GM21619 (cell line): ENCODE measurements around the gene FZR1.

Experiments
- ATAC-seq: cut with Tn5 transposase; IDR thresholded peaks from one replicate; pipeline ENCODE4 v1.9.1; 2021; ENCODE audit not compliant: unreplicated experiment

Gene FZR1

DNA sequence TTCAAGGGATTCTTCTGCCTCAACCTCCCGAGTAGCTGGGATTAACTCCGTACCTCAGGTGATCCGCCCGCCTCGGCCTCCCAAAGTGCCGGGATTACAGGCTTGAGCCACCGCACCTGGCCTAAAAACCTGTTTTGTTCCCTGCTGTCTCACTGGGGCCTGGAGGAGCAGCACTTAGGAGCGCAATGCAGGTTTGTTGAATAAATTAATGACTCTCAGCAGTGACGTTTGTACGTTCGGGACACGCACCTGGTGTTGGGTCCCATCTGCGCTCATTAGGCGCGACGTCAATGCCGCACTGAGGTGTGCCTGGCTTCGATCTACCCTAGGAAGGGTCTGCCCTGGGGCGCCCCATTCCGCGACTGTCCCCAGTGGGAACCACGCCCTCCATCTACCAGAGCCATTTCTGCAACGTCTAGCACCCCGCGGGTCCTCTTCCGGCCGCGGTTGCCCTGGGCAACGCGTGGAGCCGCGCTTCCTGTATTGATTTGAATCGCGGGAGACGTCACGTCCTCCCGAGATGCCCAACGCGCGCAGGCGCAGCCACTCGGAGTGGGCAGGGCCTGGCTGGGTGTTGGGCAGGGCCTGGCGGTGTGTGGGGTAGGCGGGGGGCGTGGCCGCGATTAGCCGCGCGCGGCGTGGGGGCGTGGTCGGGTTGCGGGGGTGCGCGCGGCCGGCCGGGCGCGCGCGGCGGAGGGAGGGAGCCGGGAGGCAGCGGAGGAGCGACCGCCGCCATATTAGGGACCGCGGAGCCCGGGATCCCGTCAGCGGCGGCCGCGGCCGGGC, at the start of gene FZR1:
Gene FZR1 (plus strand): TSS at position 714 of the 786 bp plus-strand sequence. CDS start 16,679 bp downstream, outside the sequence.
- peak; percentile 73 for ATAC-seq

DNA sequence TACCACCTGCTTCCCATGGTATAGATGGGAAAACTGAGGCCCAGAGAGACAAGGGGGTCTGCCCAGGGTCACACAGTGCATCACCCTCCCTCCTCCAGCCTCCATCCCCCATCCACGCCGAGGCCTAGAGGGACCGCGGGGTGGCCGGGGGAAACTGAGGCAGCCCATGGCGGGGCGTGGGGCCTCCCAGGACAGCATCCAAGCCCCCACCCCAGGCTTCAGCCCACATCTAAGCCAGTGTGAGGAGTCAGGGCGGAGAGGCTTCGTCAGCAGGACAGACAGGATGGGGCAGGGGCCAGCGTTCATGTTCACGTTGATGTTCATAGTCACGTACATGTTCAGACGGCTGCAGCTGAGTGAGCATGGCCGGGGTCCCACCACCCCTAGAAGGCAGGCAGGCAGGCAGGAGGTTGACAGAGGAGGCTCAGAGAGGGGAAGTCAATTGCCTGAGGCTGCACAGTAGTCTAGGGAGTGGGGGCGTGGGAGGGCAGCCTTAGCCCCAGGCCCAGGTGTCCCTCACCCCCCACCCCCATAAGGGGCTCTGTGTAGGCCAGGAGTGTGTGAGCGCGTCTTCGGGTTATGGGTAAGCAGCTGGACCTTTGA, 49.1 kb upstream of the FZR1 start:
- no peak for ATAC-seq

DNA sequence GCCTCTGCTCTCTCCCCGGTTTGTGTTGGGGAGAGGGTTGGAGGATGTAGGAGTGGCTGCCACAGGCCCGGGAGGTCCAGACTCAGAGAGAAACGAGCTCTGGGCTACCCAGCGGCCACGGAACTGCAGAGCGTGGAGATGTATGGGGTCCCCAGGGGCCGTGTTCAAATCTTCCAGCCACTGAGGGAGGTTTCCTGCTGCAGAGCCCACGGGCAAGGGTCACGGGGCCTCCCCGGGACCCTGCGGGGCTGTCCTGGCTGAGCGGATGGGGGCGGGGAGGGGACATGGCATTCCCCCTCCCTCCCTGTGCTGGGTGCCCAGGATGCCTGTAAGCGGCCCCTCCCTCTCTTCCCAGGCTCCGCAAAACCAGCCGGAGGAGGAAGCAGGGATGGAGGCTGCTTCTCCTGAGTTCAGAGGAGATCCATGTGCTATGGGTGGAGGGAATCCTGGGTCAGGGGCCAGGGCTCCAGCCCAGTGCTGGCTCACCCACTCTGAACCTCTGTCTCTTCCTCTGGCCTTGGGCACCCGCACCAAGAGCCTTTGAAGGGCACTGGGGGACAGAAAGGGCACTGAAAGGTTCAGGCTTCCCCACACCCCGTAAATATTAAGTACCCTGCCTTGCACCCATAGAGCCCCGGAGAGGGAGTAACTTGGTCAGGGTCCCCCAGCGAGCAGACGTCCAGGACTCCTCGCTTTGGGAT, 48.4 kb upstream of the FZR1 start:
- ATAC-seq = no peak

DNA sequence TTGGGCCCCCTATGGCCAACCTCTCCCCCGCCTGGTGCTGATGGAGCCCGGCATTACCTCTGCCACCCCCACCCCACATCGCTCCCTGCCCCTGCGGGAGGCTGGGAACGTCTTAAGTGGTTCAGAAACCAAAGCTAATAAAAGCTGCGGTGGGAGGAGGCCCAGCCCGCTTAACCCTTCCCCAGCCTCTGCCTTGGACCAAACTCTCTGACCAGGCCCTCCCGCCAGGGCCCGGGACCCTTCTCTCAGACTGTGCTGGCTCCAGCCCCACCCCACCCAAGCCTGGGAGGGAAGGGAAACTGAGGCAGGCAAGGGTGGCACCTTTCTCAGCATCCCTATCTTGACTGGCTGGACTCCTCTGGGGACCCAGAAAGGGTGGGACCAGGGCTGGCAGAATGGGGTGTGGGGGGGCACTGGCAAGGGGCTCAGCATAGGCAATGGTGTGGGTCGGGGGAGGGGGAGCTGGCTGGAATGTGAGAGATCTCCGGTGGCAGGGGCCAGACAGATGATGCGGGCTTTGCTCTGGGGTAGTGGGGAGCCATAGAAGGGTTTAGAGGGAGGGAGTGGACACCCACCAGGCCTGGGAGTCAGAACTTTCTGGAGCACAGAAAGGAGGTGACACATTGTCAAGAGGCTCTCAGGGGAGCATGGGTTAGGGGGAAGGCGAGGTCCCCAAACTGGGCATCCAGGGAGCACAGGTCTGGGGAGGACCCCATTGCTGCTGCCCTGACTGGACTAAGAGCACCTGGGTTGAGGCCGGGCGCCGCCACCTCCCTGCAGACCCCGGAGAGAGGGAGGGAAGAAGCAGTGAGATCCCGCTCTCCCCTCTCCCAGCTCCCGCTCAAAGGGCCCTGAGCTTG, 47.7 kb upstream of the FZR1 start:
- ATAC-seq = no peak

DNA sequence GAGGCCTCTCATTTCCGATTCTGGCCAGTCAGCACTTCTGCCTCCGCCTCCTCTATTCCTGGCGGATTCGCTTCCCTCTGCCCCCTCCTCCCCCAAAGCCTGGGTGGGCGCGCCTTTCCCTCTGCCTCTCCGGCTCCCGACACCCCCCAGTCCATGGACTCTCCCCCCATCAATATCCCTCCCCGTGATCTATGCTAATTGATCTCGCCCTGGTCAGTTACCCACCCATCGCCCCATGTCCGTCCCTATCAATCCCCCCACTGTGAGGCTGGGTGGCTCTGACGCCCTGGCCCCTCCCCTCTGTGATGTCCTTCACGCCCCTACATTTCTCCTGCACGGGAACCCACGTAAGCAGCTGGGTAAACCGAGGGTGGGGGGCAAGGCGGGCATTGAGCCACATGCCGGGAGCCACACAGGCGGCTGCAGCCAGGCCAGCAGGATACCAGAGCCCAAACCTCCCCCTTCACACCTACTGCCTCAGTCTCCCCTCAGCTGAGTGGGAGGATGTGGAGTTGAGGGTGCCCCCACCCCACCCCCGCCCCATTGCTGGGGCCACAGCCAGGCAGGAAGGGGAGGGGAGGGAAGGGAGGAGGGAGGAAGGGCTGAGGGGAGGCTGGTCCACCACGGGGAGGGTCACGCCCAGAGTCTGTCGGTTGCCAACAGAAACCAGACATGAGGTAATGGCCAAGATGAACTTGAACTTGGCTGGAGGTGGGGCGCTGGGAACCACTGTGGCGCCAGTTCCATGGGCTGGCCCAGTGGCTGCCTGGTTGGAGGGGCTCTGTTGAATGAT, 46.8 kb upstream of the FZR1 start:
- no peak for ATAC-seq

DNA sequence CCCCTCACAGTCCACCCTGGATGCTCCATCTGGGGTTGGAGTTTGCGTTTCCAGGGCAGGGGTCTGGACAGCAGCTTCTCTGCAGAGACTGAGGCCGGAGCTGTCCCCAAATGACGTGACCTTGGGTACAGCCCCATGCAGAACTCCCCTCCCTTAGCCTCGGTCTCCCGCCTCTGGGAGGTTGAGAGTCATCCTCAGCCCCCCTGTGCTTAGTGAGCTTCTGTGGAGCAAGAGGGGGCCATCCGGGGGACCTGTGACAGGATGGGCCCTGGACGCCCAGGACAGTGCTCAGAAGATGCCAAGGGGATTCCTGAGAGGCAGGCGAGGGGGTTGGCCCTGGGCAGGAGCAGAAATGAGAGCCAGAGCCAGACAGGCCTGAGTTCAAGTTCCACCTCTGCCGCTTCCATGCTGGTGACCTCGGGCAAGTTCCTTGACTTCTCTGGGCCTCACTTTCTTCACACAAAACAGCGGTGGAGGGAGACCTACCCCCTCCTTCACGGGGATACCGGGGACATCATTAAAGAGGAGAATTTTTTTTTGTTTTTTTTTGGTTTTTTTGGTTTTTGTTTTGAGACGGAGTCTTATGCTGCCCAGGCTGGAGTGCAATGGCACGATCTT, 46.0 kb upstream of the FZR1 start:
- ATAC-seq = no peak

DNA sequence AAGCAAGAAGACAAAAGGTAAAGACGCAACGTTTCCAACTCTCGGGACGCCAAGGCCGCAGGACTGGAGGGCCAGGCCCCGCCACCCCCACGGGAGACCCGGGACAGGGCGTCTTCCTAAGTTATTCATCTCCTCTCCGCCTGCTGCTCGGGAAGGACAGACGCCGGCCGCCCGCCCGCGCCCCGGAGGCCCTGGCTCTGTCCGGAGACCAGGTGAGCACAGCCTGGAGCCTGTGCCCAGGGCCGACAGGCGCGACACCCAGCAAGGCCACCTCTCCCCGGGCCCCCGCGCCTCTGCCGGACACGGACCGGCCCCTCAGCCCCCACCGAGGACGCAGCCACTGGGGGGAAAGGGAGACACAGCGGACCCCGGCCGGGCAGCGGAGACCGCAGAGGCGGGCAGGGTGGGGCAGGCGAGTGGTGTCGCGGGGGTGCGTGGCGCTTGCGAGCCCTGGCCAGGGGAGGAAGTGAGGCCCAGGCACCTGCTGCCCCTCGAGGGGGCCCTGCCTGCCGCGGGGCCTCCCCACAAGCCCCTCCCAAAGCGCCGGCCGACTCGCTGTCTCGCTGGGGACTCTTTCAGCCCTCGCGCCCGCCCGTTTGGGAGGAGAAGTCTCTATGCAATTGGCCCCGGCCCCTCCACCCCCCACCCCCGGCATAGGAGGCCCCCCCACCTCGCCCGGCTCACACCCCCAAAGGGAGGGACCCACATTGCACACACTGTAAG, 43.0 kb upstream of the FZR1 start:
- ATAC-seq = no peak

DNA sequence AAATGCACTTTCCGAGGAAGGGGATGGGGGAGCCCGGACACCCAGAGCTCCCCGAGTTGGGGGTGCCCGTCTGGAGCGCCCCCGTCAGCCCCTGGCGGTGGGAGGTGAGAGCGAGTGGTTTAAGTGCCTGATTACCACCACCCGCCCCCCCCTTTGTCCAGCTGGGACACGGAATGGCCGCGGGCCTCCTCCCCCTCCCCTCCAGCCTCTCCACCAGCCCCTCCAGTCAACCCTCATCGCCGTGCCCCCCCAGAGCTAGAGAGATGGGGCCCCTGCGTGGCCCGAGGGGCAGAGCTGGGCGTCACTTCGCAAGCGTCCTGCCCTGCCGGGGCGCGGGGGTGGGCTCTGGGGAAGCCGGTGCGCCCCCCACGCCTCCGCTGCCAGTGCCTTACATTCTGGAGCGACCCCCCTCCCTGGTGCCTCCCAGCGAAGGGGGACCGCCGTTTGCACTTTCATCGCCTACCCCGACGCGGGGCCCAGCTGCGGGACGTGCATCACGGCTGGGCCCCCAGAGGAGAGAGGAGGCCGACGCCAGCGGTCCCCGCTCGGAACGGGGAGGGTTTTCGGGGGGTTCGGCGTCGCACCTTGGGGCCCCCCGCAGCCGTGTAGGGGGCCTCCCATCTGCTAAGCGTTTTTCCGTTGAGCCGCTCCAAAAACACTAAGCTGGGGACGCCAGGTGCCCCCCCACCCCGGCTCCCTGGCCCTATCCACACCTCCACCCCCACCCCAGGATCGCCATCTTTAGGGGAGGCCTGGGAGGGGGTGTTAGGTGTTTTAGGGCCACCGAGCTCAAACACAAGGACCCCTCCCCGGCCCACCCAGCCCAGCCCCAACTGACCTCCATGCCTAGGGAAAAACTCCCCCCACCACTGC, 42.2 kb upstream of the FZR1 start:
- ATAC-seq = no peak

DNA sequence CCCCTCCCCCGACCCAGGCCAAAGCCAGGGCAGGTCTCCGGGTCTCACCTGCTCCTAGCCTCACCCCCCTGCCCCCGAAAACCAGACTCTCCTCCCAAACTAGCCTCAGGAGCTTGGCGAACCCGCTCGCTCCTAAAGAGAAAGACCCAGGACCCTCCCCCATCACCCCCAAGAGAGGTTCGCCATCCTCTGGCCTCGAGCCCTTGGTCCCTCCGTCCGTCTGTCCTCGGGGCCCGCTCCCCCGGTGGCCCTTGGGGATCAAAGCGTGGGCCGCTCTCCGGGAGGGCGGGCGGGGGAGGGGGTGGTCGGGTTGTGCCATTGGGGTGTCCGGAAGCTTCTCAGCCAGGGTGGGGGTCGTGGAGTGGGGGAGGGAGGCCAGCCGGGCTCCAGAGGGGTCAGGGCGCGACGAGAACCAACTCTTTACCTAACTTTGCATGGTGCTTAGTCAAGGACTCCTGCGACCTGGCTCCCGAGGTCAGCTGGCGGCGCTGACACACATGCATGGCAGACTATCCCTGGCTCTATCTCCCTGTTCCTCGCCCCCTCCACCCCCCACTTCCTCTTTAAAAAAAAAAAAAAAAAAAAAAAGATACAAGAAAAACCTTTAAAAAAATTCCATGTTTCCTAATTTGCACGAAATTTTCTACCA, 41.4 kb upstream of the FZR1 start:
- ATAC-seq = no peak

DNA sequence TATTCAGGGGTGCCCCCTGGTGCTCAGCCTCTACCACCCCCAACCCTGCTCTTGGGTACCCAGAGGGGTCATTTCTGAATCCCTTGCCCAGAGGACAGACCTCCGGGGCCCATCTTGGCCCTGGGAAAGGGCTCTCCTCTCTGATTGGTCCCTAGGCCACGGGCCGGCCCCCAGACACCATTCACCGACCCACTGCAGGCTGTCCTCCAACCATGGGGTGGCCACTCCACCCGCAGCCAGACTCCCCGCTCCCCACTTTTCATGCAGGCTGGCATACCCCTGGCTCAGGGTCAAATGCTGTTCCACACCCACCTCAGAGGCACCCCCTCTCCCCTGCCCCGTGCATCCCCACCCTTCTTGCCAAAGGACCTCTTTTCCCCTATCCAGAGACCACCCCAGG, 40.6 kb upstream of the FZR1 start:
- ATAC-seq = no peak

DNA sequence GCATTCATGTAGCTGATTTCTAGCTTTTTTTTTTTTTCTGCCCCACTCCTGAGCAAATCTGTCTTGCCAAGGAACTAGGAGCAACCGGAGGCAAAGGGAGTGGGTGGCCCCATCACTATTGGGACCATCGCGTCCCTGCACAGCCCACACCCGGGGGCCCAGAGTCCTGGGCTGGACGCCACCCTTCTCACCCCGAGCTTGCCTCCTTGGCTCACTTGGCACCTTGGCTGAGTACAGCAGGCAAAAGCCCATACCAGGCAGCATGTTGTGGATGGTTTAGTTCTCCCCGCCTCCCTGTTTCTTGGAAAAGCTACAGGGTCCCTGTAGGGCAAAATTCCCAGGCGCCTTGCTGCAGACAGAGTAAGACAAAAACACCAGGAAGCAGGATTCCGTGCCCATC, 39.5 kb upstream of the FZR1 start:
- ATAC-seq = no peak

DNA sequence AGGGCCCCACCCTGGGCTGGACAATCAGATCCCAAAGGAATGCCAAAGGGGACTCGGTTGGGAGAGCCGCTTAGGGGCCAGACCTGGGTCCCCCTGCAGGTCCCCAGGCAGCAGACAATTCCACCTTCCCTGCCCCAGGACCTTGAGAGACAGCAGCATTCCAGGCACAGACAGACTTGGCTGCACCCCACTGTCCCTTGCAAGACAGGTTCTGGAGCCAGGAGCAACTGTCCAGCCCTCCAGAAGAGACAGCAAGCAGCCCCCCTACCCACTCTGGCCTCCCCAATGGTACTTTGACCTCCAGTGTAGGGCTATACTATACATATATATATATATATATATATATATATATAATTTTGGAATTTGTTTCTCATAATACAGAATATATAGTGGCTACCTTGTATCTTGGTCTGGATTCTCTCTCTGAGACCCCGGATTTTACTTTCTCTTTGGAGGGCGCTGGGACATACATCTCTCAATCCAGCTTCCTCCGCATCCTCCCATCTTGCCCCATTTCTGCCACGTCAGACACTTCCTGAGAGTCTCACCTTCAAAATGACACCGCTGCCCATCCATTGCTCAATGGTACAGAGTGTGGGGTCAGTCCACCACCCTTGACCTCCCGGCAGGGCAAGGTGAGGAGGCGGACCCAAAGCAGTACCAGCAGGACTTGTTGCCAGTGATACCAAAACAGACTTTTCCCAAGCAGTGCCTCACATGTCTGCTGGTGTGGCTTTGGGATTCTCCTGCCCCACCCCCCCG, 38.5 kb upstream of the FZR1 start:
- no peak for ATAC-seq

DNA sequence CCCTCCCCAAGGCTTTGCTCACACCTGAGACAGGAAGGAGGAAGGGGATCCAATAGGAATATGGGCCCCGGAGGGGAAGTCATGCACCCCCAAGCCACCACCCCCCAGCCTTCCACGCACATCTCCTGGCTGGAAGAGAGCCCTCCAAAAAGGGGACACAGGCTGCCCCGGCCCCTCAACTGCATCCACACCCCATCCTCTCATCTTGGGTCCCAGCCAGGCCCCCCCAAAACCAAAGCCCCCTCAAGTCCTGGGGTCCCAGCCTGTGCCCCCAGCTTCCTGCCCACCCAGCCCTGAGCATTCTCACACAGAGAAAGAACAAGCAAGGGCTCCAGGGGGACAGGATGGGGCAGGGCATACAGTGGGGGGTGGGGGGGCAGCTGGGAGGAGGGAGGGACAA, 37.9 kb upstream of the FZR1 start:
- no peak for ATAC-seq

DNA sequence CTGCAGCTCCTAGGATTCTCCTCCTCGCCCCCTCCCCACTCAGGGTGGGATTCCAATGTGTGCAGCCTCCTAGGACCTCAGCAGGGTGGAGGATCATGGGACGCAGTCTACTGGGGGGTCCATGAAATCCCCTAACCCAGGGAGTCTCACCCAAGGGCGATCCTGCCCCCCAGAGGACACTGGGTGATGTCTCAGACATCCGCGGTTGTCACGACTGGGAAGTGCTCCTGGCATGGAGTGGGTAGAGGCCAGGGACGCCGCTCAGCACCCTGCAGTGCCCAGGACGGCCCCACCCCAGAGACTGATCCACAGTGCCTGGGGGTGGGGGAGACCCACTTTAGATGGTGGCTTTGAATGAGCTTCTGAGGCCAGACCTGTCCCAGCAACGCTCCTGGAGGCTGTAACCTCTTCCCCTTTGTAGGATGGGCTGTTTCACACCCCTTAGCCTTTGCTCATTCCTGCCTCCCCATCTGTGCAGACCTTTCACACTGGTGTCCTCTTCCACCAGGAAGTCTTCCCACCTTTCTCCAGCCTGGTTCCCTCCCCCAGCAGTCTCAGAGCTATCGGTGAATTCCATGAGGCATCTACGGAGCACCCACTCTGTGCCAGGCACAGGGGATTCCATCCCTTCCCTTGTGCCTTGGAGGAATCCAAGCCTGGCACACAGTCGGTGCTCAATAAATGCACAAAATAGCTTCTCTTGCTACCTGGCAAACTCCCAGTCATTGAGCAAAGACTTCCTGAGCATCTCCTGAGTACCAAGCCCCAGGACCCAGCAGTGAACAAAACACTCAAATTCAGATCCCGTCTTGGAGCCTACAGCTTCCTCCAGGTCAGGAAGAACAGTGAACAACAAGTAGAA, 36.2 kb upstream of the FZR1 start:
- ATAC-seq = no peak

DNA sequence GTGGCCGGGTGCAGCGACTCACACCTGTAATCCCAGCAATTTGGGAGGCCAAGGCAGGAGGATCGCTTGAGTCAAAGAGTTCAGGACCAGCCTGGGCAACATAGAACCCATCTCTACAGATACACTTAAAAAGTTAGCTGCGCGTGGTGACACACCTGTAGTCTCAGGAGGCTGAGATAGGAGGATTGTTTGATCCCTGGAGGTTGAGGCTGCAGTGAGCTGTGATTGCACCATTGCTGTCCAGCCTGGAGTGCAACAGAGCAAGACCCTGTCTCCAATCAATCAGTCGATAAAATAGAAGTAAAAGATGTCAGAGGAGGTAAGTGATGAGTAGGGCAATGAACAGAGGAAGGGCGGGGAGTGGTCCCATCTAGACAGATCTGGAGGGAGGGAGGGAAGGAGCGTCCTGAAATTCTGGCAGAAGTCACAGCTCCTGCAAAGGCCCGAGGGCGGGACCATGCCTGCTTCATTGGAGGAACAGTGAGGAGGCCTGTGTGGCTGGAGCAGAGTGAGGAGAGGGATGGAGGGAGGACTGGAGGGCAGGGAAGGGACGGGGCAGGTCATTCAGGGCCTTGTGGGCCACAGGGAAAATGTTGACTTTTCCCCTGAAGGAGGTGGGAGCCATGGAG, 35.5 kb upstream of the FZR1 start:
- no peak for ATAC-seq
